Measurements from ENCODE around the gene NUDT8. TPM values are rescaled to one million over a fixed set of nuclear protein-coding genes. Genes with fewer than 3 reads are reported as not detected.

NUDT8 gene
- total and polyA plus RNA-seq, 2 of the 8 experiments (the other 6 are each of a cell fraction or from before 2014, with no cell fraction given) = 7.2 to 8.3 TPM

GRCh38 chr11:67617243-67617953, 12.3 kb downstream of the NUDT8 start (continued):
- TF ChIP-seq CHD7 (IDR thresholded peaks at IDR 0.05; ENCODE audit: insufficient replicate concordance, low read length) (peak; percentile 30), BCL11A (IDR thresholded peaks at IDR 0.05; ENCODE audit: low read depth in 2 of 2, low read length in 2 of 2) (peak in 1 of 2 experiments; percentile 8), SP1 (IDR thresholded peaks at IDR 0.05; ENCODE audit: low read depth, low read length) (peak; percentile 59; the same call in 1 of the 2 replicates), CHD2 (IDR thresholded peaks at IDR 0.05; ENCODE audit: low read length) (no peak), NANOG (IDR thresholded peaks at IDR 0.05; ENCODE audit: insufficient read depth, low read depth, low read length, poor library complexity, severe bottlenecking) (peak; percentile 76), YY1 (IDR thresholded peaks at IDR 0.05; ENCODE audit: low read depth, low read length) (no peak), EP300 (IDR thresholded peaks at IDR 0.05; ENCODE audit: borderline replicate concordance in 1 of 2, low read depth in 2 of 2, low read length in 2 of 2) (peak in 1 of 2 experiments; percentile 15; a peak in 1 of 3 replicates), GABPA (IDR thresholded peaks at IDR 0.05; ENCODE audit: borderline replicate concordance, insufficient read depth, low read length) (0 out of 2 replicates have a peak, but pooled peaks have one; percentile 19), ATF3 (IDR thresholded peaks at IDR 0.05; ENCODE audit: insufficient read depth, low read depth, low read length) (no peak)
